Activated CD4-positive, alpha-beta T cell treated with anti-CD3 and anti-CD28 coated beads, Interleukin-2, amount 10 ng/mL, durations not matched to agents 24 days and 14 days (primary cell): ENCODE data around the gene KCNJ1. TPM values are rescaled to one million over a fixed set of nuclear protein-coding genes. Genes with fewer than 3 reads are reported as not detected.
A peak's percentile ranks its signal among the peaks of the same experiment; 100 is the strongest.

ENCODE experiments used
- DNase-seq: peaks from one replicate; pipeline ENCODE4 v3.0.0; 2022
- H3K27ac Mint-ChIP-seq: one replicate; pipeline ENCODE4 v1.8.0; 2022; ENCODE audit warnings: mild to moderate bottlenecking, mixed read lengths
- H3K27me3 Mint-ChIP-seq: one replicate; pipeline ENCODE4 v1.8.0; 2022; ENCODE audit warnings: mixed read lengths
- H3K36me3 Mint-ChIP-seq: one replicate; pipeline ENCODE4 v1.8.0; 2022; ENCODE audit warnings: low read depth, mild to moderate bottlenecking, mixed read lengths
- H3K4me1 Mint-ChIP-seq: one replicate; pipeline ENCODE4 v1.8.0; 2021; ENCODE audit warnings: mixed read lengths
- H3K4me3 Mint-ChIP-seq: one replicate; pipeline ENCODE4 v1.8.0; 2022; ENCODE audit warnings: mild to moderate bottlenecking, moderate library complexity, mixed read lengths
- H3K9me3 Mint-ChIP-seq: one replicate; pipeline ENCODE4 v1.8.0; 2021; ENCODE audit warnings: mixed read lengths
- intact Hi-C: fragments of 100-400 bp; cut with micrococcal nuclease; formaldehyde crosslinking; loops from one replicate; pipeline ENCODE4 v1.15.1; 2023
- total RNA-seq: library from RNA; stranded (reverse); gene quantifications from 2 replicates; pipeline ENCODE4 v1.2.3, GENCODE V29; 2022

The KCNJ1 gene
- total RNA-seq: not detected in 2 replicates

- Mint-ChIP-seq H3K9me3 (no peaks in the 10 kb centered on the region), H3K36me3 (no peaks in the 10 kb centered on the region), H3K4me1 (no peaks in the 10 kb centered on the region), H3K27me3 (peaks cover 5% of the 10 kb centered on the region), H3K27ac (no peak within 1 kb of the TSS), H3K4me3 (no peak within 1 kb of the TSS)
- intact Hi-C loops: loop anchor here (5.0 kb wide), 1 partner anchor 580 kb away; no protein-coding TSS in a partner anchor
- peak; percentile 76 for DNase-seq
These were observed at the start of gene KCNJ1 for GRCh38 chr11:128867277-128867676. KCNJ1 (minus strand) TSS chr11:128867296; CDS start chr11:128840243, 27,053 bp downstream.

GRCh38 chr11:128916681-128917080 lies 49.6 kb upstream of the KCNJ1 start:
- Mint-ChIP-seq H3K27ac (no peak overlapping the region), H3K4me1 (peaks cover 3% of the 10 kb centered on the region), H3K36me3 (no peaks in the 10 kb centered on the region), H3K9me3 (peaks cover 8% of the 10 kb centered on the region), H3K27me3 (peaks cover 9% of the 10 kb centered on the region), H3K4me3 (no peak overlapping the region)
- intact Hi-C loops: no loop called here
- DNase-seq: no peak

GRCh38 chr11:128916037-128916572 lies 49.0 kb upstream of the KCNJ1 start:
- Mint-ChIP-seq H3K27me3 (peaks cover 8% of the 10 kb centered on the region), H3K36me3 (no peaks in the 10 kb centered on the region), H3K4me1 (peaks cover 3% of the 10 kb centered on the region), H3K9me3 (peaks cover 8% of the 10 kb centered on the region), H3K27ac (no peak overlapping the region), H3K4me3 (no peak overlapping the region)
- DNase-seq: no peak
- intact Hi-C loops: no loop called here

- Mint-ChIP-seq H3K27me3 (peaks cover 10% of the 10 kb centered on the region), H3K4me1 (peaks cover 3% of the 10 kb centered on the region), H3K4me3 (no peak overlapping the region), H3K9me3 (peaks cover 8% of the 10 kb centered on the region), H3K36me3 (no peaks in the 10 kb centered on the region), H3K27ac (no peak overlapping the region)
- intact Hi-C loops: no loop called here
- no peak for DNase-seq
These were observed 48.0 kb upstream of the KCNJ1 start for GRCh38 chr11:128915149-128915521.

GRCh38 chr11:128914216-128915148 lies 47.4 kb upstream of the KCNJ1 start:
- H3K4me3 Mint-ChIP-seq: no peak overlapping the region
- H3K4me1 Mint-ChIP-seq: peaks cover 3% of the 10 kb centered on the region
- intact Hi-C loops: no loop called here
- no peak overlapping the region for H3K27ac Mint-ChIP-seq
- H3K9me3 Mint-ChIP-seq: peaks cover 8% of the 10 kb centered on the region
- H3K27me3 Mint-ChIP-seq: peaks cover 16% of the 10 kb centered on the region
- DNase-seq: no peak
- H3K36me3 Mint-ChIP-seq: no peaks in the 10 kb centered on the region

- intact Hi-C loops: no loop called here
- Mint-ChIP-seq H3K4me3 (no peak overlapping the region), H3K27ac (no peak overlapping the region), H3K4me1 (no peaks in the 10 kb centered on the region), H3K9me3 (peaks cover 8% of the 10 kb centered on the region), H3K27me3 (peaks cover 20% of the 10 kb centered on the region), H3K36me3 (no peaks in the 10 kb centered on the region)
- DNase-seq: no peak
These were observed 46.7 kb upstream of the KCNJ1 start for GRCh38 chr11:128913806-128914205.

GRCh38 chr11:128911701-128912100 lies 44.6 kb upstream of the KCNJ1 start:
- Mint-ChIP-seq H3K36me3 (no peaks in the 10 kb centered on the region), H3K27me3 (peaks cover 36% of the 10 kb centered on the region), H3K4me1 (no peaks in the 10 kb centered on the region), H3K4me3 (no peak overlapping the region), H3K27ac (no peak overlapping the region), H3K9me3 (peaks cover 8% of the 10 kb centered on the region)
- intact Hi-C loops: no loop called here
- no peak for DNase-seq

- Mint-ChIP-seq H3K9me3 (peaks cover 8% of the 10 kb centered on the region), H3K4me3 (no peak overlapping the region), H3K4me1 (peaks cover under 1% of the 10 kb centered on the region), H3K27me3 (peaks cover 41% of the 10 kb centered on the region), H3K27ac (no peak overlapping the region), H3K36me3 (no peaks in the 10 kb centered on the region)
- no peak for DNase-seq
- intact Hi-C loops: no loop called here
These were observed 44.1 kb upstream of the KCNJ1 start for GRCh38 chr11:128911239-128911638.

- peaks cover 6% of the 10 kb centered on the region for H3K4me1 Mint-ChIP-seq
- H3K9me3 Mint-ChIP-seq: peaks cover 1% of the 10 kb centered on the region
- intact Hi-C loops: no loop called here
- H3K27me3 Mint-ChIP-seq: peaks cover 43% of the 10 kb centered on the region
- H3K27ac Mint-ChIP-seq: no peak overlapping the region
- H3K36me3 Mint-ChIP-seq: no peaks in the 10 kb centered on the region
- no peak for DNase-seq
- no peak overlapping the region for H3K4me3 Mint-ChIP-seq
These were observed 43.5 kb upstream of the KCNJ1 start for GRCh38 chr11:128910576-128910975.

GRCh38 chr11:128909438-128910125 lies 42.5 kb upstream of the KCNJ1 start:
- Mint-ChIP-seq H3K27ac (no peak overlapping the region), H3K9me3 (no peaks in the 10 kb centered on the region), H3K27me3 (peaks cover 47% of the 10 kb centered on the region), H3K4me3 (no peak overlapping the region), H3K4me1 (peaks cover 8% of the 10 kb centered on the region), H3K36me3 (no peaks in the 10 kb centered on the region)
- DNase-seq: no peak
- intact Hi-C loops: loop anchor here (10.0 kb wide), 1 partner anchor 145 kb away; no protein-coding TSS in a partner anchor

GRCh38 chr11:128908391-128909246 lies 41.5 kb upstream of the KCNJ1 start:
- Mint-ChIP-seq H3K4me1 (peaks cover 12% of the 10 kb centered on the region), H3K27me3 (peaks cover 56% of the 10 kb centered on the region), H3K36me3 (no peaks in the 10 kb centered on the region), H3K4me3 (no peak overlapping the region), H3K9me3 (no peaks in the 10 kb centered on the region), H3K27ac (no peak overlapping the region)
- no peak for DNase-seq
- intact Hi-C loops: loop anchor here (10.0 kb wide), 1 partner anchor 146 kb away; no protein-coding TSS in a partner anchor

- no peak for DNase-seq
- Mint-ChIP-seq H3K4me3 (no peak overlapping the region), H3K27me3 (peaks cover 66% of the 10 kb centered on the region), H3K4me1 (peaks cover 12% of the 10 kb centered on the region), H3K36me3 (no peaks in the 10 kb centered on the region), H3K27ac (no peak overlapping the region), H3K9me3 (no peaks in the 10 kb centered on the region)
- intact Hi-C loops: loop anchor here (10.0 kb wide), 1 partner anchor 147 kb away; no protein-coding TSS in a partner anchor
These were observed 40.5 kb upstream of the KCNJ1 start for GRCh38 chr11:128907585-128907984.
